Tibial nerve (tissue), 4 donors: ENCODE results near the gene SELENBP1. TPM values are rescaled to one million over a fixed set of nuclear protein-coding genes. Genes with fewer than 3 reads are reported as not detected.

ENCODE experiments used
- DNase-seq, 2 donors: peaks; one replicate each; pipeline ENCODE4 v3.0.0-alpha.2; 2019; ENCODE audit warnings: low spot score in 2 of 2
- H3K27ac ChIP-seq, 4 donors: fragments of 200-600 bp; sonication (generic) in 3 of 4; one replicate each; pipeline ENCODE4 v1.5.1; 2017 to 2019; ENCODE audit warnings: mild to moderate bottlenecking in 1 of 4
- H3K27me3 ChIP-seq, 2 donors: fragments of 200-600 bp; sonication (generic) in 1 of 2; one replicate each; pipeline versions ENCODE4 v1.5.1 to v1.6.0; 2017 to 2019
- H3K36me3 ChIP-seq, 3 donors: fragments of 200-600 bp; sonication (generic); one replicate each; pipeline ENCODE4 v1.5.1; 2018 to 2019
- H3K4me1 ChIP-seq, 4 donors: fragments of 200-600 bp; sonication (generic) in 3 of 4; one replicate each; pipeline ENCODE4 v1.5.1; 2017 to 2019
- H3K4me3 ChIP-seq, 4 donors: fragments of 200-600 bp; sonication (generic) in 3 of 4; one replicate each; pipeline ENCODE4 v1.5.1; 2017 to 2019; ENCODE audit warnings: mild to moderate bottlenecking in 1 of 4, moderate library complexity in 1 of 4
- H3K9me3 ChIP-seq, 4 donors: fragments of 200-600 bp; sonication (generic) in 3 of 4; one replicate each; pipeline ENCODE4 v1.5.1; 2017 to 2019
- CTCF ChIP-seq, 5 experiments: fragments of 200-600 bp in 3 of 5; fragments of 450-650 bp in 2 of 5; sonication (generic) in 3 of 5; IDR thresholded peaks; one replicate each; pipeline ENCODE4 v1.5.1; 2016 to 2019; ENCODE audit warnings: antibody characterized with exemption in 5 of 5, mild to moderate bottlenecking in 3 of 5, moderate library complexity in 2 of 5
- EP300 ChIP-seq, 2 donors: sonication (generic); formaldehyde crosslinking; IDR thresholded peaks; one replicate each; pipeline ENCODE4 v1.6.1; 2017; ENCODE audit warnings: antibody characterized with exemption in 2 of 2, mild to moderate bottlenecking in 1 of 2
- POLR2A ChIP-seq, 2 donors: fragments of 450-650 bp; IDR thresholded peaks; one replicate each; pipeline ENCODE4 v1.6.1; 2017; ENCODE audit warnings: antibody characterized with exemption in 2 of 2, mild to moderate bottlenecking in 2 of 2, moderate library complexity in 2 of 2
- WGBS, 2 donors: methylation state at CpG; one replicate each; pipeline ENCODE4 v1.1.5; 2018; 5-methylcytosine and 5-hydroxymethylcytosine counted together
- total RNA-seq, 4 donors: library from RNA; depleted of rRNA; stranded (reverse); fragments of >200 nt; gene quantifications; one replicate each; pipeline ENCODE4 v1.1.0, GENCODE V29; 2016

SELENBP1 gene
- total RNA-seq, 4 donors from 2014 or later, result 65.7 to 159 (median 130) TPM

- H3K27ac ChIP-seq, result peak overlapping the region in 3 of 4 donors; percentile 47 to 80 (median 69)
- H3K27me3 ChIP-seq, result no peaks in the 10 kb centered on the region
- peaks cover 0 to 23% (median 0%) of the 10 kb centered on the region in 3 donors for H3K36me3 ChIP-seq
- peaks cover 0 to 57% (median 38%) of the 10 kb centered on the region in 4 donors for H3K4me1 ChIP-seq
- no peaks in the 10 kb centered on the region for H3K9me3 ChIP-seq
- DNase-seq, result no peak
- TF ChIP-seq EP300 (IDR thresholded peaks at IDR 0.05) (no peak), POLR2A (IDR thresholded peaks at IDR 0.05) (no peak), CTCF (IDR thresholded peaks at IDR 0.05) (no peak)
- 65 to 74% methylated on average over 13 to 15 of the region's 15 CpGs for WGBS, 2 donors
- H3K4me3 ChIP-seq, result no peak overlapping the region
Measured at GRCh38 chr1:151369621-151370048, 2.9 kb downstream of the SELENBP1 start.

- H3K27me3 ChIP-seq, result no peaks in the 10 kb centered on the region
- peak overlapping the region in 1 of 4 donors; percentile 80 for H3K27ac ChIP-seq
- peaks cover 0 to 26% (median 0%) of the 10 kb centered on the region in 3 donors for H3K36me3 ChIP-seq
- DNase-seq, result no peak
- no peak for TF ChIP-seq POLR2A (IDR thresholded peaks at IDR 0.05)
- H3K4me3 ChIP-seq, result no peak overlapping the region
- peaks cover 0 to 57% (median 38%) of the 10 kb centered on the region in 4 donors for H3K4me1 ChIP-seq
- H3K9me3 ChIP-seq, result no peaks in the 10 kb centered on the region
- 85% methylated on average over 7 of the region's 7 CpGs for WGBS, 2 donors
Measured at GRCh38 chr1:151369302-151369610, 3.2 kb downstream of the SELENBP1 start.

GRCh38 chr1:151368393-151369301 is 3.9 kb downstream of the SELENBP1 start:
- peak overlapping the region in 1 of 4 donors; percentile 52 for H3K27ac ChIP-seq
- peaks cover 0 to 32% (median 0%) of the 10 kb centered on the region in 3 donors for H3K36me3 ChIP-seq

GRCh38 chr1:151367658-151368392 is 4.7 kb downstream of the SELENBP1 start:
- Histone ChIP-seq H3K9me3 (no peaks in the 10 kb centered on the region), H3K4me3 (no peak overlapping the region), H3K27ac (peak overlapping the region in 1 of 4 donors; percentile 52), H3K27me3 (no peaks in the 10 kb centered on the region), H3K36me3 (peaks cover 0 to 41% (median 0%) of the 10 kb centered on the region in 3 donors), H3K4me1 (peaks cover 0 to 52% (median 38%) of the 10 kb centered on the region in 4 donors)
- 72 to 80% methylated on average over 8 of the region's 8 CpGs for WGBS, 2 donors
- DNase-seq, result no peak
- TF ChIP-seq CTCF (IDR thresholded peaks at IDR 0.05), result no peak

More at GRCh38 chr1:151368393-151369301, 3.9 kb downstream of the SELENBP1 start:
- Histone ChIP-seq H3K9me3 (no peaks in the 10 kb centered on the region), H3K4me1 (peaks cover 0 to 57% (median 38%) of the 10 kb centered on the region in 4 donors), H3K27me3 (no peaks in the 10 kb centered on the region), H3K4me3 (no peak overlapping the region)
- TF ChIP-seq EP300 (IDR thresholded peaks at IDR 0.05) (no peak), POLR2A (IDR thresholded peaks at IDR 0.05) (no peak), CTCF (IDR thresholded peaks at IDR 0.05) (no peak)
- 87 to 91% methylated on average over 17 of the region's 20 CpGs for WGBS, 2 donors
- DNase-seq, result no peak

GRCh38 chr1:151364996-151365395 is 7.5 kb downstream of the SELENBP1 start:
- WGBS, 2 donors, result 71 to 85% methylated on average over 4 of the region's 4 CpGs

More at GRCh38 chr1:151364996-151365395, 7.5 kb downstream of the SELENBP1 start:
- Histone ChIP-seq H3K9me3 (peaks cover 0 to 8% (median 0%) of the 10 kb centered on the region in 4 donors), H3K4me1 (peaks cover 0 to 23% (median 14%) of the 10 kb centered on the region in 4 donors), H3K27me3 (no peaks in the 10 kb centered on the region), H3K36me3 (peaks cover 0 to 49% (median 0%) of the 10 kb centered on the region in 3 donors), H3K27ac (no peak overlapping the region), H3K4me3 (no peak overlapping the region)
- TF ChIP-seq POLR2A (IDR thresholded peaks at IDR 0.05) (no peak), CTCF (IDR thresholded peaks at IDR 0.05) (no peak), EP300 (IDR thresholded peaks at IDR 0.05) (no peak)
- no peak for DNase-seq
